Dendritic cell treated with granulocyte-macrophage colony-stimulating factor and Interleukin-4, amounts not matched to agents 40 ng/mL and 50 ng/mL, for 4 days (primary cell): Measurements from ENCODE around the gene RIMS4.

Source experiments
- H3K27ac Mint-ChIP-seq: one replicate; pipeline ENCODE4 v1.8.0; 2022; ENCODE audit warnings: mild to moderate bottlenecking, mixed read lengths
- H3K27me3 Mint-ChIP-seq: one replicate; pipeline ENCODE4 v1.8.0; 2022; ENCODE audit warnings: mild to moderate bottlenecking, mixed read lengths
- H3K36me3 Mint-ChIP-seq: one replicate; pipeline ENCODE4 v1.8.0; 2022; ENCODE audit warnings: low read depth, mixed read lengths
- H3K4me1 Mint-ChIP-seq: one replicate; pipeline ENCODE4 v1.8.0; 2022; ENCODE audit warnings: low read depth, mixed read lengths
- H3K4me3 Mint-ChIP-seq: one replicate; pipeline ENCODE4 v1.8.0; 2022; ENCODE audit warnings: mild to moderate bottlenecking, moderate library complexity, mixed read lengths
- H3K9me3 Mint-ChIP-seq: one replicate; pipeline ENCODE4 v1.8.0; 2022; ENCODE audit warnings: mixed read lengths
- intact Hi-C: fragments of 100-400 bp; cut with micrococcal nuclease; formaldehyde crosslinking; loops from one replicate; pipeline ENCODE4 v1.15.0; 2022

The RIMS4 gene

GRCh38 chr20:44756011-44756688 is 54.2 kb downstream of the RIMS4 start:
- Mint-ChIP-seq H3K27me3 (peaks cover 16% of the 10 kb centered on the region), H3K4me3 (no peak overlapping the region), H3K27ac (no peak overlapping the region), H3K9me3 (no peaks in the 10 kb centered on the region), H3K36me3 (no peaks in the 10 kb centered on the region), H3K4me1 (no peaks in the 10 kb centered on the region)
- intact Hi-C loops: no loop called here

GRCh38 chr20:44754554-44754953 is 55.8 kb downstream of the RIMS4 start:
- Mint-ChIP-seq H3K27ac (no peak overlapping the region), H3K4me1 (no peaks in the 10 kb centered on the region), H3K4me3 (no peak overlapping the region), H3K9me3 (no peaks in the 10 kb centered on the region), H3K27me3 (peaks cover 25% of the 10 kb centered on the region), H3K36me3 (no peaks in the 10 kb centered on the region)
- intact Hi-C loops: no loop called here

DNA sequence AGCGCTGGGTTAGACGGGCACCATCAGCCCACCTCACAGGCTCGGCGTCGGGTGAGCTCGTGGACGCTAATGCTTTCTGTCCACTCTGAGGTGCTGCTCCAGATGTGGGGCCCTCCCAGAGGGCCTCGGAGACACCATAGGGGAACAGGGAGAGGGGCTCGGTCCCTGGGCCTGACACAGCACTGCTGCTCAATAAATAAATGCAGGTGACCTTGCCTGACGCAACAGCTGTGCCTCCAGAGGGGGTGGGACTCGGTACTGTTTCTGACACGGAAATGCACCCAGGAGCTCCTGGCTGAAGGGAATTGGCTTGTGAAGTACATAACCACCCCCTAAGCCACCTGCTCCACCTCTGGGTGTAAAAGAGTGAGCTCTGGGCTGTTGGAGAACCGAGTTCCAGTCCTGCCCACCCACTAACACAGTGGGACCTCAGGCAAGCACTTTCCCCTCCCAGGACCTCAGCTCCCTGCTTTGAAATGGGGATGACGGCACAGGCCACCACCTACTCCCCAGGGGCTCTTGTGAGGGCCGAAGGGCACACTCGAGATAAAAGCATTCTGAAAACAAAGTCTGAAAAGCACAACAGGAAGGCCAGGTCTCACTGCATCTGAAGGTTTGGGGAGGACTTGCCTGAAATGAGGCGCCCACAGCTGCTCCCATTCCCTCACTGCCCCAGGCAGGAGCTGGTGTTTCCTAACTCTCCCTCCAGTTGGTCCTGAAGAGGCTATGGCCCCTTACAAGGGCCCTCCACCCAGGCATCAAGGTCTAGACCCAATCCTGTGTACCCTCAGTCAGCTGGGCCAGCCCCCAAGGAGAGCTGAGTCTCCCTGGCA is 58.0 kb downstream of the RIMS4 start:
- H3K27ac Mint-ChIP-seq: no peak overlapping the region
- intact Hi-C loops: no loop called here
- H3K4me3 Mint-ChIP-seq: no peak overlapping the region
- H3K27me3 Mint-ChIP-seq: peaks cover 40% of the 10 kb centered on the region
- no peaks in the 10 kb centered on the region for H3K36me3 Mint-ChIP-seq
- no peaks in the 10 kb centered on the region for H3K4me1 Mint-ChIP-seq
- no peaks in the 10 kb centered on the region for H3K9me3 Mint-ChIP-seq

DNA sequence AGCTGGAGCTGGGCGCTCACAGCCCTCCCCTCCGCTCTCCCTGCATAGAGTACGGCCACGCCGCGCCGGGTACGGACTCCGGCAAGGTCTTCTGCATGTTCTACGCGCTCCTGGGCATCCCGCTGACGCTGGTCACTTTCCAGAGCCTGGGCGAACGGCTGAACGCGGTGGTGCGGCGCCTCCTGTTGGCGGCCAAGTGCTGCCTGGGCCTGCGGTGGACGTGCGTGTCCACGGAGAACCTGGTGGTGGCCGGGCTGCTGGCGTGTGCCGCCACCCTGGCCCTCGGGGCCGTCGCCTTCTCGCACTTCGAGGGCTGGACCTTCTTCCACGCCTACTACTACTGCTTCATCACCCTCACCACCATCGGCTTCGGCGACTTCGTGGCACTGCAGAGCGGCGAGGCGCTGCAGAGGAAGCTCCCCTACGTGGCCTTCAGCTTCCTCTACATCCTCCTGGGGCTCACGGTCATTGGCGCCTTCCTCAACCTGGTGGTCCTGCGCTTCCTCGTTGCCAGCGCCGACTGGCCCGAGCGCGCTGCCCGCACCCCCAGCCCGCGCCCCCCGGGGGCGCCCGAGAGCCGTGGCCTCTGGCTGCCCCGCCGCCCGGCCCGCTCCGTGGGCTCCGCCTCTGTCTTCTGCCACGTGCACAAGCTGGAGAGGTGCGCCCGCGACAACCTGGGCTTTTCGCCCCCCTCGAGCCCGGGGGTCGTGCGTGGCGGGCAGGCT is 60.1 kb downstream of the RIMS4 start:
- Mint-ChIP-seq H3K36me3 (no peaks in the 10 kb centered on the region), H3K9me3 (no peaks in the 10 kb centered on the region), H3K4me1 (no peaks in the 10 kb centered on the region), H3K27me3 (peaks cover 58% of the 10 kb centered on the region), H3K27ac (no peak overlapping the region), H3K4me3 (no peak overlapping the region)
- intact Hi-C loops: no loop called here

GRCh38 chr20:44748005-44748370 is 62.4 kb downstream of the RIMS4 start:
- Mint-ChIP-seq H3K4me1 (no peaks in the 10 kb centered on the region), H3K4me3 (no peak overlapping the region), H3K27ac (no peak overlapping the region), H3K27me3 (peaks cover 78% of the 10 kb centered on the region), H3K9me3 (no peaks in the 10 kb centered on the region), H3K36me3 (no peaks in the 10 kb centered on the region)
- intact Hi-C loops: loop anchor here (5.0 kb wide), 1 partner anchor 349 kb away; no protein-coding TSS in a partner anchor

DNA sequence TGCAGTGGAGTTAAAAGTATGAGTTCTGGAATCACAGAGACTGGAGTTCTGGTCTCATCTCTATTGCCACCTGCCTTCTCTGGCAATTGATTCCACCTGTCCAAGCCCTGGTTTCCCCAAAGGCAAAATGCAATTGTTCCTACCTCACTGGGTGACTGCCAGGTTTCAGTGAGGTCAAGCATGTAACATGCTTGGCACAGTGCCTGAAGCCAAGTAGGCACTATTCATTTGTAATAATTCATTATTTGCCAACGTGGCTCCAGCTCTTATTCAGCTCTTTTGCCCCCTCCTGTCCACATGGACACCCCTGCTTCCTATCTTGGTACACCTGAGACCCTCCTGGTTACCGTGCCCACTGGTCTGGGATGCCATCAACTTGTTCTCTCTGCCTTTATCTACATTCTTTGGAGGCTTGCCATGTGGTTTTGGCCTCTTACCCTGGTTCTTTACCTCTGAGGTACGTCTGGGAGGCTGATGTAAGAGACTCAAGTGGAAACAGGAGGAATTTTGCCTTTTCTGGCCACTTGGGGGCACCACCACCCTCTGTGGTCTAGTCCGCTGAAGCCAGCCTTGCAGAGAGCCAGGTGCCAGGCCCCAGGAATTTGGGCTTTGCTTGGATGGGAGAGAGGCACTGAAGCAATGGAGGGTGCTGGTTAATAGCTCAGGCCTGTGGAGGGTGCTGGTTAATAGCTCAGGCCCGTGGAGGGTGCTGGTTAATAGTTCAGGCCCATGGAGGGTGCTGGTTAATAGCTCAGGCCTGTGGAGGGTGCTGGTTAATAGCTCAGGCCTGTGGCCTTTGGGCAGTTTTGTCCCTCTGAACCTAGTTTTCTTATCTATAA is 63.0 kb downstream of the RIMS4 start:
- Mint-ChIP-seq H3K4me3 (no peak overlapping the region), H3K9me3 (no peaks in the 10 kb centered on the region), H3K4me1 (no peaks in the 10 kb centered on the region), H3K36me3 (no peaks in the 10 kb centered on the region), H3K27ac (no peak overlapping the region), H3K27me3 (peaks cover 79% of the 10 kb centered on the region)
- intact Hi-C loops: loop anchor here (1.0 to 5.0 kb wide), 2 partner anchors 120 to 350 kb away; no protein-coding TSS in a partner anchor

- intact Hi-C loops: loop anchor here (1.0 to 5.0 kb wide), 2 partner anchors 121 to 351 kb away; no protein-coding TSS in a partner anchor
- Mint-ChIP-seq H3K4me1 (no peaks in the 10 kb centered on the region), H3K36me3 (no peaks in the 10 kb centered on the region), H3K9me3 (no peaks in the 10 kb centered on the region), H3K27me3 (peaks cover 82% of the 10 kb centered on the region), H3K27ac (no peak overlapping the region), H3K4me3 (peak overlapping the region; percentile 57)
Observed at GRCh38 chr20:44746367-44747165, 63.8 kb downstream of the RIMS4 start.

GRCh38 chr20:44745598-44746366 is 64.6 kb downstream of the RIMS4 start, which contains the start of gene KCNK15:
Gene KCNK15, plus strand, starts transcription at chr20:44745865. Its CDS starts 46 bp downstream, at chr20:44745911.
- H3K36me3 Mint-ChIP-seq: no peaks in the 10 kb centered on the region
- intact Hi-C loops: loop anchor here (5.0 kb wide), 1 partner anchor 352 kb away; no protein-coding TSS in a partner anchor
- H3K4me3 Mint-ChIP-seq: peak within 1 kb of the TSS; percentile 57
- no peak within 1 kb of the TSS for H3K27ac Mint-ChIP-seq
- peaks cover 78% of the 10 kb centered on the region for H3K27me3 Mint-ChIP-seq
- H3K4me1 Mint-ChIP-seq: no peaks in the 10 kb centered on the region
- H3K9me3 Mint-ChIP-seq: no peaks in the 10 kb centered on the region

GRCh38 chr20:44745122-44745597 is 65.2 kb downstream of the RIMS4 start:
- intact Hi-C loops: loop anchor here (5.0 kb wide), 1 partner anchor 352 kb away; no protein-coding TSS in a partner anchor
- Mint-ChIP-seq H3K4me3 (peak overlapping the region; percentile 10), H3K27ac (no peak overlapping the region), H3K36me3 (no peaks in the 10 kb centered on the region), H3K27me3 (peaks cover 74% of the 10 kb centered on the region), H3K9me3 (no peaks in the 10 kb centered on the region), H3K4me1 (no peaks in the 10 kb centered on the region)

GRCh38 chr20:44743916-44744655 is 66.3 kb downstream of the RIMS4 start:
- Mint-ChIP-seq H3K27ac (no peak overlapping the region), H3K9me3 (no peaks in the 10 kb centered on the region), H3K4me3 (no peak overlapping the region), H3K27me3 (peaks cover 64% of the 10 kb centered on the region), H3K36me3 (no peaks in the 10 kb centered on the region), H3K4me1 (no peaks in the 10 kb centered on the region)
- intact Hi-C loops: no loop called here

- Mint-ChIP-seq H3K27me3 (peaks cover 58% of the 10 kb centered on the region), H3K9me3 (no peaks in the 10 kb centered on the region)
- intact Hi-C loops: no loop called here
Observed at GRCh38 chr20:44743080-44743701, 67.2 kb downstream of the RIMS4 start.

More at GRCh38 chr20:44743080-44743701, 67.2 kb downstream of the RIMS4 start:
- Mint-ChIP-seq H3K4me3 (no peak overlapping the region), H3K27ac (no peak overlapping the region), H3K4me1 (no peaks in the 10 kb centered on the region), H3K36me3 (no peaks in the 10 kb centered on the region)
